Measurements from ENCODE around the gene CNTNAP2. TPM values are rescaled to one million over a fixed set of nuclear protein-coding genes. Genes with fewer than 3 reads are reported as not detected.

CNTNAP2 gene
- total RNA-seq, 6 experiments from 2014 or later, result 0.07 to 0.13 (median 0.12) TPM; not detected in 3

- H3K9me3 Mint-ChIP-seq, result peaks cover 18% of the 10 kb centered on the region
Measured at GRCh38 chr7:146276888-146277287, 160.3 kb downstream of the CNTNAP2 start.

DNA sequence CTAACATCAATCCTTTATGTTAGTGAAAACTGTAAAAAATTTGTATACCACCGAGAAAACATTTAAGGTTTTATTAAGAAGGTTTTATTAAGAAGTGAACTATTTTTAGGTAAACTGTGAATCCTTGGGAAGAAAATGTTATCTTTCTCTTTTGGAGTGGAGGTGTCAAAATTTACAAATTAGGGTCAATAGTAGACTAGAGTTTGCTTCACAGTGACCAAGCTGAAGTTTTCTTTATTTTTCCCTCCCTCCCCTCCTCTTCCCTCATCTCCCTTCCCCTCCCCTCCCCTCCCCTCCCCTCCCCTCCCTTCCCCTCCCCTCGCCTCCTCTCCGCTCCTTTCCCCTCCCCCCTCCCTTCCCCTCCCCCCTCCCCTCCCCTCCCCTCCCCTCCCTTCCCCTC is 168.8 kb downstream of the CNTNAP2 start:
- Mint-ChIP-seq H3K4me1 (ENCODE audit: low read depth) (no peaks in the 10 kb centered on the region), H3K27ac (no peak overlapping the region), H3K36me3 (ENCODE audit: low read depth) (no peaks in the 10 kb centered on the region), H3K4me3 (no peak overlapping the region), H3K27me3 (ENCODE audit: insufficient read depth) (no peaks in the 10 kb centered on the region; the same call in 1 of the 2 replicates), H3K9me3 (peaks cover 33% of the 10 kb centered on the region)
- no peak for DNase-seq
- TF ChIP-seq CTCF (IDR thresholded peaks at IDR 0.05), result no peak

More at GRCh38 chr7:146276888-146277287, 160.3 kb downstream of the CNTNAP2 start:
- Mint-ChIP-seq H3K4me1 (ENCODE audit: low read depth) (no peaks in the 10 kb centered on the region), H3K4me3 (no peak overlapping the region), H3K27me3 (ENCODE audit: insufficient read depth) (no peaks in the 10 kb centered on the region), H3K27ac (no peak overlapping the region), H3K36me3 (ENCODE audit: low read depth) (no peaks in the 10 kb centered on the region; the same call in 1 of the 2 replicates)
- no peak for DNase-seq
- TF ChIP-seq CTCF (IDR thresholded peaks at IDR 0.05), result no peak

DNA sequence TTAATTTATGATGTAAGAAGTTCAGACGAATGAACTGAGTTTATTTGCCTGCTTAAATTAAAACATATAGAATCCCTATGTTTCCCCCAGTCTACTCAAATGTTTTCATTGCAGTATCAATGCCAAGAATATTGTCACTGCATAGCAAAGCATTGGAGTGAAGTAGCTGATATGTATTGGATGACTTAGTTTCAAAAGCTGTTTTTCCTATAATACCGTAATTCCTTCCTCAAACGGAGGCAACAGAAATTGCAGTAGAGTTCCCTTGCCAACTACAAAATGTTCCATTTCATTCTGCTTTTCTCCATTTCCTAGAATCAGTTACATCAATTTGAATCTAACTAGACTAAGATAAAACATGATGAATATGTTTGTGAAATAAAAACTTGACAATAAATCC is 174.1 kb downstream of the CNTNAP2 start:
- H3K27me3 Mint-ChIP-seq (ENCODE audit: insufficient read depth), result no peaks in the 10 kb centered on the region
- H3K4me1 Mint-ChIP-seq (ENCODE audit: low read depth), result no peaks in the 10 kb centered on the region
- no peak overlapping the region for H3K4me3 Mint-ChIP-seq
- DNase-seq, result no peak
- peaks cover 31% of the 10 kb centered on the region for H3K9me3 Mint-ChIP-seq
- H3K36me3 Mint-ChIP-seq (ENCODE audit: low read depth), result no peaks in the 10 kb centered on the region
- no peak for TF ChIP-seq CTCF (IDR thresholded peaks at IDR 0.05)
- H3K27ac Mint-ChIP-seq, result no peak overlapping the region

DNA sequence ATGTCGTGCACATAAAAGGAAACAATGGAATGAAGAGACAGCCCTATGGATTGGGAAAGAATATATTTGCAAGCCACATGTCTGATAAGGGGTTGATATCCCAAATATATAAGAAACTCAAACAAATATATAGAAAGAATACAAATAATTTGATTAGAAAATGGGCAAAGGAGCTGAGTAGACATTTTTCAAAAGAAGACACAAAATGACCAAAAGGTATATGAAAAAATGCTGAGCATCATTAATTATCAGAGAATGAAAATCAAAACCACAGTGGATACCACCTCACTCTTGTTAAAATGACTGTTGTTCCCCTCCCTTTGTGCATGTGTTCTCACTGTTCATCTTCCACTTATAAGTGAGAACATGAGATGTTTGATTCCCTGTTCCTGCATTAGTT is 175.3 kb downstream of the CNTNAP2 start:
- Mint-ChIP-seq H3K27ac (no peak overlapping the region), H3K36me3 (ENCODE audit: low read depth) (no peaks in the 10 kb centered on the region), H3K9me3 (peaks cover 20% of the 10 kb centered on the region), H3K4me3 (no peak overlapping the region), H3K27me3 (ENCODE audit: insufficient read depth) (no peaks in the 10 kb centered on the region), H3K4me1 (ENCODE audit: low read depth) (no peaks in the 10 kb centered on the region)
- no peak for TF ChIP-seq CTCF (IDR thresholded peaks at IDR 0.05)
- no peak for DNase-seq

DNA sequence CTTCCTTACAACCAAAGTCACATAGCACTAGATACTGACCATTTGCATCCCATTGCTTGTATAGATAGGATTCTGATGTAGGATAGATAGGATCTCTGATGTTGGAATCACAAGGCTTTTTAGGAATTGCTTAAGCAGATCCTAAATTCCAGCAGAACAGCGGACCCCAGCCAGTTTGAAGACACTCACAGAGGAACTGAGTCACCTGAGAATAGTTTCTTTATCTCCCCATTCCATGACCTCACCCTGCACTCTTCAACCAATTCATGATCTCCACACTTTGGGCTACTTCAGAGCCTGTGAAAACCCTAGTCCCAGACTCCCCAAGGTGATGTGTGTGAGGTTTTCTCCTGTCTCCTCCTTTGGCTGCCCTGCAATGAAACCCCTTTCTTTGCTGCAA is 179.4 kb downstream of the CNTNAP2 start:
- Mint-ChIP-seq H3K36me3 (ENCODE audit: low read depth) (no peaks in the 10 kb centered on the region), H3K4me1 (ENCODE audit: low read depth) (no peaks in the 10 kb centered on the region), H3K27me3 (ENCODE audit: insufficient read depth) (no peaks in the 10 kb centered on the region), H3K4me3 (no peak overlapping the region), H3K27ac (no peak overlapping the region), H3K9me3 (peaks cover 22% of the 10 kb centered on the region)
- no peak for TF ChIP-seq CTCF (IDR thresholded peaks at IDR 0.05)
- no peak for DNase-seq

DNA sequence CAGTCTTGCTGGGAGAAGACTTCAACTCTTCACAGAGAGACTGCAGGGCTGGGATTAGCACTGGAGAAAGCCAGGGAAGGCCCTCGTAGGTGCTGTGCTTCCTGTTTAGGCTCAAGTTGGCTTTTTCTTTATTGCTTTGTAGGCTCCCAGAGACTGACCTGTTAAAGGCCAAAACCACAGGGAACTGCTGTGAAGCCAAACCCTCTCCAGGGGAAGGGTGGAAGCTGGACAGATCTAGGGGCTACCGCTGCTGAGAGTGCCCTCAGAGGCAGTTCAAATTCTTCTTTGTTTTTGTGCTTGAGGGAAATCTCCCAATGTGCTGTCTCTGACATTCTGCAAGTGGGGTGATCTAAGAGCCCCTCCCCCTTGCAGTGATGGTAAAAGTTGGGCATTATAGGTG is 198.4 kb downstream of the CNTNAP2 start:
- Mint-ChIP-seq H3K27me3 (ENCODE audit: insufficient read depth) (no peaks in the 10 kb centered on the region), H3K27ac (no peak overlapping the region), H3K36me3 (ENCODE audit: low read depth) (no peaks in the 10 kb centered on the region), H3K9me3 (peaks cover 20% of the 10 kb centered on the region), H3K4me1 (ENCODE audit: low read depth) (no peaks in the 10 kb centered on the region), H3K4me3 (no peak overlapping the region)
- no peak for DNase-seq
- TF ChIP-seq CTCF (IDR thresholded peaks at IDR 0.05), result no peak

All from HFFc6 (cell line).